GM19372 (cell line): Measurements from ENCODE around the gene DUSP15.
A peak's percentile ranks its signal among the peaks of the same experiment; 100 is the strongest.

Source experiments
- ATAC-seq: cut with Tn5 transposase; IDR thresholded peaks from one replicate; pipeline ENCODE4 v1.9.1; 2021; ENCODE audit warnings: mild to moderate bottlenecking, low read depth, moderate library complexity; ENCODE audit not compliant: unreplicated experiment

Gene DUSP15

GRCh38 chr20:31861385-31862156, 8.8 kb downstream of the DUSP15 start:
- peak; percentile 74 for ATAC-seq

GRCh38 chr20:31861135-31861384, 9.3 kb downstream of the DUSP15 start:
- ATAC-seq, result peak; percentile 21

DNA sequence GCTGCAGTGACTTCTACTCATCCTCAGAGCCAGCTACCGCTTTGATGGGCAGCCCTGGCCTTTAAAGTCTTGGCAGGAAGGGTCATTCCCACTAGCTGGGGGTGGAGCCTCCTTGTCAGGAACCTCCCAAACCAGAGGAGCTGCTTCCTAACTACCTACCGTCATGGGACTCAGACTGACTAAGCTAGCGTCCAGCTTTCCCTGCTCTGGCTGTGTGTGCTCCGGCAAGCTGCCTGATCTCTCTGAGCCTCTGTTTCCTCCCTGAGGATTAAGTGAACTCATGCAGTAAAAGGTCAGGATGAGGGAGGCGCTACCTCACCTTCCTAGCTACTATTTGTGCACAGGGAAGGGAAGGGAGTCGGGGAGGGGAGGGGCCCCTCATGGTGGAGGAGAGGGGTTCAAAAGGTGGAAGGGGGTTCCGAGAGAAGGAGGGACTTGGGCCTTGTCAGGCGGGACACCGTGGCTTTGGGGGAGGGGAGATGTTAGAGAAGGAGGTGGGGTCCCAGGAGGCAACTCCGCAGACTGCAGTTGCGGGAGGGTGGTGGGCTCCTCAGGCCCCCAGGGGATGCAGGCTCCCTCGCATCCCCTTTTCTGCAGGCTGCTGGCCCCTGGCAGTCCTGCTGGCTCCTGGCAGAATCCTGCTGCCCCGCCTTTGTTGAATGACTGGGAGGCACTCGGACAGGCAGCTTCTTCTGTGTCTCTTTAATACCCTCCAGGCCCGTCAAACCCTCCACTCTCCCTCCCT, 9.8 kb downstream of the DUSP15 start:
- no peak for ATAC-seq

GRCh38 chr20:31859998-31860380, 10.3 kb downstream of the DUSP15 start:
- no peak for ATAC-seq

- ATAC-seq, result no peak
Observed at GRCh38 chr20:31859266-31859997, 10.9 kb downstream of the DUSP15 start.

- ATAC-seq, result no peak
Observed at GRCh38 chr20:31858760-31859083, 11.6 kb downstream of the DUSP15 start.

DNA sequence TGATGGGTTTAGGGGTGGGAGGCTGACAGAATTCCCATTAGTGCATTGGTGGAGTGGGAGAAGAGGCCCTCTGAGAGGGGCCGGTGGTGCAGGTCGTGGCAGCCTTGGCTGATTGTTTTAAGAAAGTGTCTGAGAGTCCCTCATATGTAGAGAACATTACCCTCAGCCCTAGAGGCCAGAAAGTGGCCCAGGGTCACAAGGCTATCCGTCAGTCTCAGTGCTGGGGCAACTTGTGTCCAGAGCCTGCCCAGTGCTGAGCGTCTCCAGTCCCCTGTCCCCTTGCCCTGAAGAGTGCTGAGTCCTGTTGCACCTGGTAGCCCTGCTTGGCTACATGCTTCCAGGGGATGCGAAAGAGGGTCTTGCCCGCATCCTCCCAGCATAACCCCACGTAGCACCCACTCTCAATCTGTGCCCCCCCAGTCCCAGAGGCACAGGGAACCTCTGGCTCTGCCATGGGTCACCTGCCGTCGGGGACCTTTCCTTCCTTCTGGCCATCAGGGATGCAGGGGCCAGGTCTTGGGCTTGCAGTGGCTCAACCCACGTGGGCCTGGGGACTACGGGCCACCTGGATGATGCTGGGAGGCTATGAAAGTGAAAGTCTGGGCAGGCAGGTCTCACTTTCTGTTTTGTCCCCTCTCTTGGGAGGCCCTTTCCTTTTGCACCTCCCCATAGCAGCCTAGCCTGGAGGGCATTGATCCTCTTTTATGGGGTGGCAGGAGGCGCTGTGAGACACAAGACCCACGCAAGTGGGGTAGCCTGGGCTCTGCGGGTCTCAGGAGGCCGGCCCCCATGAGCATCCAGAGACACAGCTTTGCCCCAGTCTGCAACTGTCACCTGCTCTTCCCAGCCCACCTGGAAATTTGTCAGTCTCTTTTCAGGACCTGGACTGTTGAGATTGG, 12.2 kb downstream of the DUSP15 start:
- no peak for ATAC-seq

DNA sequence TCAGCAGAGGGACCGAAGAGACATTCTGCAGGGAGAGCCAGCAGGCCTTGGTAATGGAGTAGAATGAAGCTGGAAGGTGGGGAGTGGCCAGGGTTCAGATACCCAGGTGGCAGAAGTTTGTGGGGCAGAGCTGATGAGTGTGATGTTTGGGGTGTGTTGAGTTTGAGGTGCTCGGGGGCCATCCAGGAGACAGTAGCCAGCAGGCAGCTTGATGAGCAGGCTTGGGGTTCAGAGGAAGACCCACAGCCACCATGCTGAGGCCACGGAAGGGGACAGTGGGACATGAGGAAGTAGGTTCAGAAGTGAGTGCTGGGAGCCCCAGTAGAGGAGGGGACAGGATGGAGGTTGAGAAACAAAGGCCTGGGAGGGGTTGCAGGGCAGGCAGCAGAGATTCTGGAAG, 13.8 kb downstream of the DUSP15 start:
- ATAC-seq, result no peak

- no peak for ATAC-seq
Observed at GRCh38 chr20:31853481-31853880, 16.8 kb downstream of the DUSP15 start.

- no peak for ATAC-seq
Observed at GRCh38 chr20:31851240-31851955, 18.9 kb downstream of the DUSP15 start.

DNA sequence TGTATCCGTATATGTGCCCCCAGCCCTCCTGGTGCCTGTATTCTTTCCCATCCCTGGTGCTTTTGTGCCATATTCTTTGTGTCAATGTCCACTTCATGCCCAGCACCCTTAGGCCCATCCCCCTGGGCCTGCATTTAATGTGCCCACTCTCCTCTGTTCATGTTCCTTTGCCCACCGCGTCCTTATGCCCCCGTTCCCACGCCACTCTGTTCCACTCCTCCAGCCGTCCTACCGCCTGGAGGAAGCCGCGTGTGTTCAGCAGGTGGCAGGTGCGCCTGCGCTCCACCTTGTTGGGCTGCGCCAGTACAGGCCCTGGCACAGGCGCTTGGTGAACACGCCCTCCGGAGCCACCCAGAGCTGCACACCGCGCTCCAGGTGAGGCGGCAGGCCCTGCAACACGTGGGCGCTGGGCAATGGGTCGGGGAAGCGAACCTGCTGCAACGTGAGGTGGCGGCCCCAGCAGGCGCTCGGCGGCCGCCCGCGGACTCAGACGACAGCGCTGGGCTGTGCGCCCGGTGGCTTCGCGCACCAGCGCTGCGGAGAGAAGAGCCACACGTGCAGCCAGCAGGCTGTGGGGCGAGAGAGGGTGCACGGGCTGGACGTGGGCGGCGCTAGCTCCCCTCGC, 20.9 kb downstream of the DUSP15 start:
- no peak for ATAC-seq

- no peak for ATAC-seq
Observed at GRCh38 chr20:31848088-31848999, 22.0 kb downstream of the DUSP15 start.

DNA sequence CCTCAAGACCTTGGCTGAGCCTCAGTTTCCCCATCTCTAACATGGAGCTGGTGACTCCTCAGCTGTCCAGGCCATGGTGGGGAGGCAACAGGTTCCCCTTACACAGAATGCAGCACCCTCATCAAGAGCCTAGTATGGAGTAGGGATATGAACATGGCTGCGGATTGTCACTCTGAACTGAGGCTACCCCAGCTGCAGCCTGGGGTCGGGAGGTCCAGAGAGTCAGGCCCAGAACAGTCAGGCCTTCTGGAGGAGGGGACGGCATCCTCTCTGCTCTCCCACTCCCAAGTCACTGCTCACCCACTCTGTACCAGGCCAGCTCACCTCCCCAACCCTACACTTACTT, 23.6 kb downstream of the DUSP15 start:
- ATAC-seq, result no peak

GRCh38 chr20:31845300-31845863, 24.9 kb downstream of the DUSP15 start, which contains the start of gene FOXS1:
Gene FOXS1 (minus strand): TSS chr20:31845604. CDS start chr20:31845542, 62 bp downstream.
- ATAC-seq, result no peak

DNA sequence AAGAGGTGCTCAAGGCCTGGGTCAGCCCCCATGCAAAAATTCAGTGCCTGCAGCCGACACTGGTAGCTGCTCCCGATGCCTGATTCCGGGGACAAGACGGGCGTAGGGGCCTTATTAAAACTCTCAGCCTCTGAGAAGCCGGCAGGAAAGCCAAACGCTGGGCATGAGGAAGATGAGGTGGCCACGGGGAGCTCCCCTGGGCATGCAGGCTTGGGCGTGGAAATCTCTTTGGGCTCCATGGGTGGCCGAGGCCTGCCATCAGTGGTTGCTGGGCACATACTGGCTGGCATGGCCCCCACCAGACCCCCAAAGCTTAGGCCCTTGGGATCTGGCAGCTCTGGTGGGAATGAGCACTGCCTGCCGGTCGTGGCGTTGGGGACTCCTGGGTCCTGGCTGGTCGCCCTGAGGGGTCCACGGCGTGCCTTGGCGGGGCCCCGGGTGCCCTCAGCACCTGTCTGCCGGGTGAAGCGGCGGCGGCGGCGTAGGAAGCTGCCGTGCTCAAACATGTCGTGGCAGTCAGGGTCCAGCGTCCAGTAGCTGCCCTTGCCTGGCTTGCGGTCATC, 25.5 kb downstream of the DUSP15 start:
- ATAC-seq, result no peak

- ATAC-seq, result no peak
Observed at GRCh38 chr20:31843881-31844280, 26.4 kb downstream of the DUSP15 start.

GRCh38 chr20:31843288-31843687, 27.0 kb downstream of the DUSP15 start:
- ATAC-seq, result no peak
